Fibroblast of villous mesenchyme (primary cell): ENCODE measurements around the gene UPK1B. TPM values are rescaled to one million over a fixed set of nuclear protein-coding genes. Genes with fewer than 3 reads are reported as not detected.
A peak's percentile ranks its signal among the peaks of the same experiment; 100 is the strongest.
"Not testable (repeated sequence)": the region's sequence is repeated elsewhere in the genome, so short reads cannot be mapped to it uniquely, and the experiment has no call there.

Experiments used
- DNase-seq: peaks from one replicate; pipeline ENCODE4 v3.0.0-alpha.2; 2010; ENCODE audit warnings: low read depth
- H3K4me3 ChIP-seq: 2 replicates; pipeline ENCODE4 v1.5.1; 2011; ENCODE audit warnings: low read depth, mild to moderate bottlenecking, low read length
- total RNA-seq: library from RNA; depleted of rRNA; stranded (reverse); fragments of >200 nt; gene quantifications from 2 replicates; pipeline ENCODE4 v1.2.3, GENCODE V29; 2012
- TF ChIP-seq, protein P1 (sequence below): IDR thresholded peaks from 2 replicates; pipeline ENCODE4 v1.5.1; 2012; ENCODE audit warnings: low read depth, mild to moderate bottlenecking, low read length; ENCODE audit not compliant: insufficient read depth

UPK1B gene
- total RNA-seq, 1 donor, result 2.2 TPM

GRCh38 chr3:119238363-119238762 lies 65.0 kb downstream of the UPK1B start:
- TF ChIP-seq, protein P1, sequence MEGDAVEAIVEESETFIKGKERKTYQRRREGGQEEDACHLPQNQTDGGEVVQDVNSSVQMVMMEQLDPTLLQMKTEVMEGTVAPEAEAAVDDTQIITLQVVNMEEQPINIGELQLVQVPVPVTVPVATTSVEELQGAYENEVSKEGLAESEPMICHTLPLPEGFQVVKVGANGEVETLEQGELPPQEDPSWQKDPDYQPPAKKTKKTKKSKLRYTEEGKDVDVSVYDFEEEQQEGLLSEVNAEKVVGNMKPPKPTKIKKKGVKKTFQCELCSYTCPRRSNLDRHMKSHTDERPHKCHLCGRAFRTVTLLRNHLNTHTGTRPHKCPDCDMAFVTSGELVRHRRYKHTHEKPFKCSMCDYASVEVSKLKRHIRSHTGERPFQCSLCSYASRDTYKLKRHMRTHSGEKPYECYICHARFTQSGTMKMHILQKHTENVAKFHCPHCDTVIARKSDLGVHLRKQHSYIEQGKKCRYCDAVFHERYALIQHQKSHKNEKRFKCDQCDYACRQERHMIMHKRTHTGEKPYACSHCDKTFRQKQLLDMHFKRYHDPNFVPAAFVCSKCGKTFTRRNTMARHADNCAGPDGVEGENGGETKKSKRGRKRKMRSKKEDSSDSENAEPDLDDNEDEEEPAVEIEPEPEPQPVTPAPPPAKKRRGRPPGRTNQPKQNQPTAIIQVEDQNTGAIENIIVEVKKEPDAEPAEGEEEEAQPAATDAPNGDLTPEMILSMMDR, result no peak
- DNase-seq, result peak; percentile 16
- peak overlapping the region; percentile 78 for H3K4me3 ChIP-seq

- TF ChIP-seq, protein P1, result no peak
- DNase-seq, result peak; percentile 37
- peak overlapping the region; percentile 78 for H3K4me3 ChIP-seq
These were observed 65.9 kb downstream of the UPK1B start for GRCh38 chr3:119239206-119239820.

DNA sequence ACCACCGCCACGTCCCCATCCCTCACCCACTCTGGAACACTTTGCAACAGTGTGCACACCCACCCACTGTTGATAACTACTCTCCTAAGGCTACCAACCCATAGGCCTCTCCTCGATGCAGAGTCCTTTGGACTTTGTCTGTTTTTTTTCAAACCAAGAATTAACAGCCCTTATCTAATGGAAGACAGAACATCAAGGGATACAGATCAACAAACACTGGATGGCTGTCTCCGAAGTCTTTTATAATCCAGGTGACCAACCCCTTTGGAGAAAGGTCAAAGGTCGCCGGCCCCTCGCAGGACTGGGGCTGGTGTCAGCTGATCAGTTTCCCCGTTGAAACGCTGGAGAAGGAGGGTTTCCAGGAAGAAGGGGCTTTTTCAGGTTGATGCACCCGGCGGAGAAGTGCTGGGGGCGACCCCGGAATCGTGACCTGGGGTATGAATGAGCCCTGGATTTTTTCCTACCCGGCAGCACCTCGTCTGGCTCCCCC lies 66.7 kb downstream of the UPK1B start:
- peak; percentile 35 for DNase-seq
- peak overlapping the region; percentile 78 for H3K4me3 ChIP-seq
- TF ChIP-seq, protein P1, result no peak

GRCh38 chr3:119240591-119241434 lies 67.4 kb downstream of the UPK1B start, which contains the start of gene B4GALT4:
Gene B4GALT4, minus strand, starts transcription at chr3:119240878. Its CDS starts 10,779 bp downstream, at chr3:119230099.
- peak; percentile 88 for DNase-seq
- H3K4me3 ChIP-seq, result peak within 1 kb of the TSS; percentile 78
- TF ChIP-seq, protein P1, result no peak

DNA sequence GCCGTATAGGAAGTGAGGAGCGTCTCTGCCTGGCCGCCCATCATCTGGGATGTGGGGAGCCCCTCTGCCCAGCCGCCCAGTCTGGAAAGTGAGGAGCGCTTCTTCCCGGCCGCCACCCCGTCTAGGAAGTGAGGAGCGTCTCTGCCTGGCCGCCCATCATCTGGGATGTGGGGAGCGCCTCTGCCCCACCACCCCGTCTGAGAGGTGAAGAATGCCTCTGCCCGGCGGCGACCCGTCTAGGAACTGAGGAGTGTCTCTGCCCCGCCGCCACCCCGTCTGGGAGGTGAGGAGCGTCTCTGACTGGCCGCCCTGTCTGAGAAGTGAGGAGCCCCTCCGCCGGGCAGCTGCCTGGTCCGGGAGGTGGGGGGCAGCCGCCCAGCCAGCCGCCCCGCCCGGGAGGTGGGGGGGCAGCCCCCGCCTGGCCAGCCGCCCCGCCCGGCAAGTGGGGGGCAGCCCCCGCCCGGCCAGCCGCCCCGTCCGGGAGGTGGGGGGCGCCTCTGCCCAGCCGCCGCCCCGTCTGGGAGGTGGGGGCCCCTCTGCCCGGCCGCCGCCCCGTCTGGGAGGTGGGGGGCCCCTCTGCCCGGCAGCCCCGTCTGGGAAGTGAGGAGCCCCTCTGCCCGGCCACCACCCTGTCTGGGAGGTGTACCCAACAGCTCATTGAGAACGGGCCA lies 69.1 kb downstream of the UPK1B start:
- H3K4me3 ChIP-seq, result not testable (repeated sequence)

DNA sequence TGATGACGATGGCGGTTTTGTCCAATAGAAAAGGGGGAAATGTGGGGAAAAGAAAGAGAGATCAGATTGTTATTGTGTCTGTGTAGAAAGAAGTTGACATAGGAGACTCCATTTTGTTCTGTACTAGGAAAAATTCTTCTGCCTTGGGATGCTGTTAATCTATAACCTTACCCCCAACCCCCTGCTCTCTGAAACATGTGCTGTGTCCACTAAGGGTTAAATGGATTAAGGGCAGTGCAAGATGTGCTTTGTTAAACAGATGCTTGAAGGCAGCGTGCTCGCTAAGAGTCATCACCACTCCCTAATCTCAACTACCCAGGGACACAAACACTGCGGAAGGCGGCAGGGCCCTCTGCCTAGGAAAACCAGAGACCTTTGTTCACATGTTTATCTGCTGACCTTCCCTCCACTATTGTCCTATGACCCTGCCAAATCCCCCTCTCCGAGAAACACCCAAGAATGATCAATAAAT lies 69.7 kb downstream of the UPK1B start:
- not testable (repeated sequence) for DNase-seq, H3K4me3 ChIP-seq

More for the DNA sequence above, 69.1 kb downstream of the UPK1B start:
- DNase-seq, result not testable (repeated sequence)

DNA sequence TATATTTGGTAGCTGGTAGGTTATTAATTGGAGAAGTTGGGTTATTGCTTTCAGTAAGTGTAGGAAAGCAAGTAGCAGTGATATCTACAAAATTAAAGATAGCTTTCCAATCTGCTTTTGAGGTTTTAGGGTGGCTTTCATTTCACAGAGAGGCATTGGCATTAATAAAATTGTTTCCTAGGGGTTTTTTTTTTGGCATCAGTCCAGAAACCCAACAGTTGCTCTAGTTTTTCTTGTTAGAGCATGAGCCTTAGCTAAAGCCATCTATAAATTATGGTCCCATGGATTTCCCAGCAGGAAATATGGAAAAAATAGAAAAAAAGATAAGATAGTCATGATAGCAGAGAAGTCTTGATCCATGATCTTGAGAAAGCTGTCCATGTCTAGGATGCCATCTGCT lies 70.3 kb downstream of the UPK1B start:
- no peak for DNase-seq
- H3K4me3 ChIP-seq, result no peak overlapping the region
- TF ChIP-seq, protein P1, result no peak
